GM21360 (cell line): Measurements from ENCODE around the gene SMG7.
A peak's percentile ranks its signal among the peaks of the same experiment; 100 is the strongest.

Source experiments
- ATAC-seq: cut with Tn5 transposase; IDR thresholded peaks from one replicate; pipeline ENCODE4 v1.9.1; 2021; ENCODE audit warnings: mild to moderate bottlenecking, moderate library complexity; ENCODE audit not compliant: unreplicated experiment

The SMG7 gene

GRCh38 chr1:183466781-183467180 is 5.5 kb upstream of the SMG7 start:
- no peak for ATAC-seq

GRCh38 chr1:183467687-183468086 is 4.6 kb upstream of the SMG7 start:
- ATAC-seq, result no peak

DNA sequence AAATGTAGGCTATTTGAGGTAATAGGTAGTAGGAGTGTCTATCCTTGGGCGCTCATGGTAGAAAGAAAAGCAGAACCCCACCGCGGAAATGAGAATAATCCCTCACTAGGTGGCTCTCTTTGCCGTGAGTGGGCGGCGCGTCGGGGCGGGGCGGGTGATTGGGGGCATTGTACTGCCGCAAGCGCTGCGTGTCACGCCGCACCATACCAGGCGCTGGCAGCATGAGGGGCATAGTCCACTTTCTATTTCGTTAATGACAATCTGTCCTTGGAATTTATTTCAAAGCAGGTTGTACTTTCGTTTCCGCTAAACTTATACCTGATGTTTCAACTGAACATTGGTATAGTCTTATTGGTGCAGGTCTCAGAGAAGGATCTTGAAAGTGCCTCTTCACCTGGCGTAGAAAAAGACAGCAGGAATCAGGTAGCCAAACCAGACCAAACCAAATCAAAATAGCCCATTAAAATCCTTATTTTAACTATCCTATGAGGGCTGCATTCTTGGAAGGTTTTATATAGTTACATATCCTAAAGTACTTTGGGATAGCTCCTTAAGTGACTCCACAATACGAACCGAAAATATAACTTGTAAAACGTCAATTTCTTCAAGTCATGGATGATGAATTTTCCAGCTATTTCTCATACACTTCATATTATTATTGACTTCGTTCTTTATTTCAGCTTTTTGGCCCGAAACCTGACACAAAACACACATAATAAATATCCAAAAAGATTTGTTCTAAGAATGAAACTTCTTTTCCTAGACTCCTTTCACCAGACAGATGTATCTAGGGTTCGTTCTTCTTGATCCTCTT is 1.9 kb upstream of the SMG7 start:
- peak; percentile 45 for ATAC-seq

DNA sequence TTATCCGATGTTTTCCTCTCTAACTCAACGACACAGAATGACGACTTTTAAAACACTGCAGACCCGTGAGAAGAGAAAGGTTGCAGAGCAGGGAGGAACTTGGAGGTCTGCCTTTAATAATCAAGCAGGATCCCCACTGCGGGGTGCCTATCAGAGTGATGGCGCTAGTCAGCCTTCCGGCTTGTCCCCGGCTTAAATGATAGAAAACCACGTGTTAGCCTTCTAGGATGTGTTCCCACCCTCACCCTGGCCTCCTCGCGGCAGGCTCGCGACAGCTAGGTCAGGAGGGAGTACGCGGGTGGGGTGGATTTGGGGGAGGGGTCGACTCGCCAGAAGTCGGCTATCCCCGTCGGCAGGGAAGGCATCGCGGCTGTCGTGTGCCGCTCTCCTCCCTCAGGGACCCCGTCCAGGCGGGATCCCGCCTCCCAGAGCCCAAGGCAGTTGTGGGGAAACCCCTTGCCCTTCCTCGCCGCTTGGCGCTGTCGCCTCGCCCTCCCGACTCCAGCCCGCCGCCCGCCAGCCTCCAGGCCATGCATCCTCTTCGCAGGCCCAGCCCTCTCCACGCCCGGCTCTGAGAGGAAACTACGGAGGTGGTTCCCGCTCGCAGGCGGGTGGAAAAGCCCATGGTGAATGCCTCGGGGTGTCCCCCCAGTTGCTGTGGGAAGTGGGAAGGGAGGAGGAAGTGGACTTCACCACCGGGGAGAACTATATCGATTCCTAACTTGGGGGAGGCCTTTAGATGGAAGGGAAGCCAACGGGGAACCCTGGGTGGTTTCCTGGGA is 1.1 kb upstream of the SMG7 start:
- peak; percentile 28 for ATAC-seq

- ATAC-seq, result peak; percentile 38
These were observed 384 bp upstream of the SMG7 start for GRCh38 chr1:183471743-183472487.

GRCh38 chr1:183473217-183473536 is 878 bp downstream of the SMG7 start:
- no peak for ATAC-seq

DNA sequence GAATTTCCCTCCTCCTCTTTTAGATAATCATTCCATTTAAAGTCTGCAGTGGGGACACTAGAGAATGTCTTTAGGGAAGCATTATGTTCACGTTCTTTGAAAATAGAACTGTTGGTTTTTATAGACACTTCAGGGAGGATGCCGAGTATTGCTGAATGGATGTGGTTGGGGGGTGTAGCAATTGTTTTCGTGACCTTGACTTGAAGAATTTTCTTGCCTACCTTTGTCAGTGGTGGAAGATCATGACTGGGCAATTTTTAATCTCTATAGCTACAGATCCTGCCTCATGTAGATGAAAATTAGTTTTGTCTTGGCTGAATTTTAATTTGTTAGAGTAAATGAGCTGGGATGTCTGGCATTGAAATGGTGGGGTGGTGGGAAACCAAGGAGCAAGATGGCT is 3.8 kb downstream of the SMG7 start:
- no peak for ATAC-seq

DNA sequence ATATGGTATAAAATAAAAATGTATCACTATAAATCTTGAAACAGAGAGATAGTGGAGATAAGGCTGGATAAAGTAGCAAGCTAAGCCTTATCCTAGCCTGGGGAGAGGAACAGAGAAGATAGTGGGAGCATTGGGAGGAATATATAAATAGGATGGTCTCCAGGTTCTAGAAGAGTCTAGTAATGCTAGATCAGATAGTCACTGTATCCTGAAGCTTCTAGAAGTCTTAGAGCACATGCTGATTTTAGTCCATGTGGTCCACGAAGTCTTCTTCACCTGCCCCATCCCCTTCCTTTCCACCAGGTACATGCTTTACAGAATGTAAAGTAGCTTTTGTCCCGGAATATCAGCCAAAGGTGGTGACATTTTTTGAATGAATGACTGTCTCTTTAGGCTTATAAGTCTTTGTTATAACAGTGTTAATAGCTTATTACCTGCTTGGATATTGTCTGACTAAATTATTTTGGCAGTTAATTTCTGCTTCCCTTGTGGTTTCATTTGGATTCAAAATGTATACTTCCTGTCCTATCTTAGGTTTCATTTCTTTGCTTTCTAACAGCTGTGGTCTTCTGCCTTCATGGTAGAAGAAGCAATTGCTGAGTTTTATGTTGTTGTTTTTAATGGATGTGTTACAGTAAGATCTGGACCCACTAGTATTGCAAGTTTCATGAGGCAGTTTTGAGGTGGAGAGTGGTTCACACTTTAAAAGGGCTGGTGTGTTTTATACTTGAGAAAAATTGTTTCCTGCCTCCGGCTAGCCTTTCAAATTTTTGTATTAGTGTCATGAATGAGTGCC is 5.9 kb downstream of the SMG7 start:
- no peak for ATAC-seq

DNA sequence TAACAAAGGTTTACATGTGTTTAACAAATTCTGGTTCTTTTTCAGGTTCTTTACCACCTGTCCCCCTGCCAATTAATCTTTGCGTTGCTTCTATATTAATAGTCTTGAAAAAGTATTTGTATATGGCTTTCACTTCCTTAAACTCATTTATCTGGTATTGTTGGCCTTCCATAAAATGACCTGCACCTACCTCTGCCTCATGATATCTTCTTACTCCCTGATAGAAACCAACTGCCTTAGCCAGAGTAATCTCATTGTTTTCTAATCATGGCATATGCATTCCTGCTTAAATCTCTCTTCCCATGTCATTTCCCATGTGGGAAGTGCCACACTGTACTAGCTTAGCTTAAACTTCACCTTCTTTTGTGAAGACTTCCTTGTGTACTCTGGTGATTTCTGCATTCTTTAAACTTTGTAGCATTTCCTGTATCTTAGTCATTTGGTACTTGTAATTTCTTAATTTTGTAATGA is 8.7 kb downstream of the SMG7 start:
- ATAC-seq, result no peak

GRCh38 chr1:183483224-183483623 is 10.9 kb downstream of the SMG7 start:
- ATAC-seq, result no peak

DNA sequence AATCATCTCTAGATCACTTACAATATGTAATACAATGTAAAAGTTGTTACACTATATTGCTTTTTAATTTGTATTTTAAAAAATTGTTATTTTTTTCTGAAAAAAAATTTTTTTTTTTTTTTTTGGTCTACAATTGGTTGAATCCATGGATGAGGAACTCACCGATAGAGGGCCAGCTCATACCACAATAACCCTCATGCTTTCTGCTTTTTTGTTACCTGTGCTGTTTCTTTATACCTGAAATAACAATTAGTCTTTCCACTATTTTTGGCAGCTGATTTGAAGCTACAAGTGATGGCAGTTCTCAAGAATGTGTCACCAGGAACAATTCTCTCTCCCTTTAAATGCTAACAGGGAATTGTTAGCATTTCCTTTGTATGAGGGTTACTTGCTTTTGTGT is 12.0 kb downstream of the SMG7 start:
- no peak for ATAC-seq

- no peak for ATAC-seq
These were observed 12.6 kb downstream of the SMG7 start for GRCh38 chr1:183484851-183485250.

GRCh38 chr1:183487674-183488442 is 15.6 kb downstream of the SMG7 start:
- no peak for ATAC-seq

DNA sequence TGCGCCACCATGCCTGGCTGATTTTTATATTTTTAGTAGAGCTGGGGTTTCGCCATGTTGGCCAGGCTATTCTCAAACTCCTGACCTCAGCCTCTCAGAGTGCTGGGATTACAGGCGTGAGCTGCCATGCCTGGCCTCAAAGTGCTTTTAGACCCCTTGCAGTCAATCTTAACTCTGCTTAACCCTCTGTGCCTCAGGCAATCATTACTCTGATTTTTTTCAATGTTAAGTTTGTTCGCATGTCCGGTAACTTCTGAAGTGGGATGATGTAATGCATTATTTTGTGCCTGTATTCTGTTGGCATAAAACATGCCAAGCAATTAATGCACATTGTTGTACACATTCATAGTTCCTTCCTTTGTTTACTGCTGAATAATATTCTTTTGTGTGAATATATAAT is 18.6 kb downstream of the SMG7 start:
- no peak for ATAC-seq

DNA sequence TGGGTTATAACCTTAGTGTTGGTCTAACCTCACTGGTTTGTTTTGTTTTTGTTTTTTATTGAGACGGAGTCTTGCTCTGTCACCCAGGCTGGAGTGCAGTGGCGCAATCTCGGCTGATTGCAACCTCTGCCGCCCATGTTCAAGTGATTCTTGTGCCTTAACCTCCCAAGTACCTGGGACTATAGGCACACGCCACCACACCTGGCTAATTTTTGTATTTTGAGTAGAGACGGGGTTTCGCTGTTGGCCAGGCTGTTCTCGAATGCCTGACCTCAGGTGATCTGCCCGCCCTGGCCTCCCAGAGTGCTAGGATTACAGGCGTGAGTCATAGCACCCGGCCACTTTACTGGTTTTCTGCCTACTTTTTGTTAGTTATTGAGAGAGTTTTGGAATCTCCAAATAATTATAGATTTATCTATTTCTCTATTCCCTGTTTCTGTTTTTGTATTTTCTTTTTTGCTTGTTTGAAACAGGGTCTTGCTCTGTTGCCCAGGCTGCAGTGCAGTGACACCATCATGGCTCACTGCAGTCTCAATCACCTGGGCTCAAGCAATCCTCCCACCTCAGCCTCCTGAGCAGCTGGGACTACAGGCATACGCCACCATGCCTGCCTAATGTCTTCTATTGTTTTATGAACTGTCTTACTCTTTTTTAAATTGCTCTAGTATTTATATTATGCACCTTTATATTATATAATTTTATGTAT is 21.4 kb downstream of the SMG7 start:
- ATAC-seq, result no peak

DNA sequence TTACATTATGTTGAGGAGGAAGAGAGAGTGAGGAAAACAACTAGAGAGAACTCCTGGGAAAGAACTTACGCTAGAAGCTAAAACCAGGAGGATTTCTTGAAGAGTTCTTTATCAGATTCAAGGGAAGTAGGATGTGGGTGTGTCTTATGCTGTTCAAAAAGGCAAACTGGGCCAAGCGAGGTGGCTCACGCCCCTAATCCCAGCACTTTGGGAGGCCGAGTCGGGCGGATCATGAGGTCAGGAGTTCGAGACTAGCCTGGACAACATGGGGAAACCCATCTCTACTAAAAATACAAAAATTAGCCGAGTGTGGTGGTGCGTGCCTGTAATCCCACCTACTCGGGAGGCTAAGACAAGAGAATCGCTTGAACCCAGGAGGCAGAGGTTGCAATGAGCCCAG is 23.1 kb downstream of the SMG7 start:
- ATAC-seq, result no peak

- ATAC-seq, result no peak
These were observed 24.9 kb downstream of the SMG7 start for GRCh38 chr1:183497218-183497617.

DNA sequence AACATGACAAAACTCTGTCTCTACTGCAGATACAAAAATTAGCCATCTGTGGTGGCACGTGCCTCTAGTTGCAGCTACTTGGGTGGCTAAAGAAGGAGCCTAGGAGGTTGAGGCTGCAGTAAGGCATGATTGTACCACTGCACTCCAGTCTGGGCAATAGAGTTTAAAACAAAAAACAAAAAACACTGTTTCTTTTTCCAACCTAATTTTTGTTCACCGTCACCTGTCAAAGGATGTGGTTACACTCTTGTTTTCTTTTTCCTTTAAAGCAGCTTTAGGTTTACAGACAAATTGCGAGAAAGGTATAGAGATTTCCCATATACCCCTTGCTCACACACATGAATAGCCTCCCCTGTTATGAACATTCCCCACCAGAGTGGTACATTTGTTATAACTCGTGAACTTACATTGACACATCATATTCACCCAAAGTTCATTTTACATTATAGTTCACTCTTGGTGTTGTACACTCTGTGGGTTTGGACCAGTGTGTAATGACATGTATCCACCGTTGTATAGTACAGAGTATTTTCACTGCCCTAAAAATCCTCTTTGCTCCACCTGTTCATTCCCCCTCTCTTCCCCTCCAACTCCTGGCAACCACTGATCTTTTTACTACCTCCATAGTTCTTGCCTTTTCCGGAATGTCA is 26.2 kb downstream of the SMG7 start:
- no peak for ATAC-seq
